Measurements from ENCODE around the gene CKLF.
"Not testable (repeated sequence)": the region's sequence is repeated elsewhere in the genome, so short reads cannot be mapped to it uniquely, and the experiment has no call there.

The CKLF gene, protein sequence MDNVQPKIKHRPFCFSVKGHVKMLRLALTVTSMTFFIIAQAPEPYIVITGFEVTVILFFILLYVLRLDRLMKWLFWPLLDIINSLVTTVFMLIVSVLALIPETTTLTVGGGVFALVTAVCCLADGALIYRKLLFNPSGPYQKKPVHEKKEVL

DNA sequence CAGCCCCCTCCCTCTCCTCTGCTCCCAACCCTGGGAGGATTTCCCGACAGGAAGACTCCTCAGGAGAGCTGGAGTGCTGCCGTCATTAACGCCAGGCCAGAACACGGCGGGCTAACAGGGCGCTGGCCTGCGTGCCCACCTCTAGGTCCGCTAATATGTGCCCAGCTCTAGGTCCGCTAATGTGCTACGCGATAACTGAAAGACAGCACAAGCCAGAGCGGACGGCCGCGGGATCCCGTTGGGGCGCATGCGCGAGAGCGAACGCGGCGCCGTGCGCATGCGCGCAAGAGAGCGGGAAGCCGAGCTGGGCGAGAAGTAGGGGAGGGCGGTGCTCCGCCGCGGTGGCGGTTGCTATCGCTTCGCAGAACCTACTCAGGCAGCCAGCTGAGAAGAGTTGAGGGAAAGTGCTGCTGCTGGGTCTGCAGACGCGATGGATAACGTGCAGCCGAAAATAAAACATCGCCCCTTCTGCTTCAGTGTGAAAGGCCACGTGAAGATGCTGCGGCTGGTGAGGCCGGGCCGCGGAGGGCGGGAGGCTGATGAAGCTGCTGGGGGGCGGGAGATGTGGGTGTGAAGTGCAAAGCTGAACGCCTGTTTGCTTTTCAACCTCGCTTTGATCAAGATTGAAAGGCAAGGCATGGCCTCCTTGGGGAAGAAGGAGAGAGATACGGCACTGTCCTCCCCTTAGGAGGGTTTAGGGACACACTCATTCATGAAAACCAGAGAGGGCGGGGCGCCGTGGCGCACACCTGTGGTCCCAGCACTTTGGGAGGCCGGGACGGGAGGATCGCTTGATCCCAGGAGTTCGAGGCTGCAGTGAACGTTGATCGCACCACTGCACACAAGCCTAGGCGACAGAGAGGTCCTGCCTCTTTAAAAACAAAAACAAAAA, at the start of gene CKLF:
CKLF (plus strand) TSS at position 291 of the 892 bp plus-strand sequence; CDS start at position 431, 140 bp downstream.
- DNase-seq (ENCODE audit: low read depth in 1 of 2, low spot score in 1 of 2): peak; percentile 79 to 90

DNA sequence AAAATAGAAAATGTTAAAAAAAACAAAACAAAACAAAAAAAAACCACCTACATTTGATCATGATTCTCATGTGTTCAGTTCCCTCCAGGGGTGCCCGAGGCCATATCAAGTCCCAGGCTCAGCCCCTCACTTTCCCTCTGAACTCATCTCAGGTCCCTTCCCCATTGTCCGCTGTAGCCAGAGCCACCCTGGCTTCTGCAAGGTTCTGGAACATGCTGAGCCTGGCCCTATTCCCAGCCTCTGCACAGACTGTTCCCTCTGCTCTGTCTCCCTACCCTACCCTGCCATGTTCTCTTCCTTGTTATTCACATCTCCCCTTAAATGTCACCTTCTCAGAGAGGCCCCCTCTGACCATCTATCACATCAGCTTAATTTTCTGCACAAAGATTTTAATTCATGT, 49.3 kb upstream of the CKLF start:
- DNase-seq (ENCODE audit: low read depth in 1 of 2, low spot score in 1 of 2): no peak

DNA sequence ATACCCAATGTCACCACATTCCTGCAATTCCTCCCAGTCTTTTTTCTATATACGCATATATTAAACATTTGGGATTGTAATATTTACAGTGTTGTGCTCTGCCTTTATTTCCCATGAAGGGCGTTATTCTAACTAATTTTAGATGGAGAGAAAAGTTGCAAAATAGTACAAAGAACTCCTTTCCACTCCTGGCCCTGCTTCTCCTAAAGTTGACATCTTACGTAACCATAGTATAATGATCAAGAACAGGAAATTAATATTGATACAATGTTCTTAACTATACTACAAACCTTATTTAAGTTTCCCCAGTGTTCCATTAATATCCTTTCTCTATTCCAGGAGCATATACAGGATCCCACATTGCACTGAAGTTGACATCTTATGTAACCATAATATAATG, 48.8 kb upstream of the CKLF start:
- DNase-seq (ENCODE audit: low read depth in 1 of 2, low spot score in 1 of 2): no peak

DNA sequence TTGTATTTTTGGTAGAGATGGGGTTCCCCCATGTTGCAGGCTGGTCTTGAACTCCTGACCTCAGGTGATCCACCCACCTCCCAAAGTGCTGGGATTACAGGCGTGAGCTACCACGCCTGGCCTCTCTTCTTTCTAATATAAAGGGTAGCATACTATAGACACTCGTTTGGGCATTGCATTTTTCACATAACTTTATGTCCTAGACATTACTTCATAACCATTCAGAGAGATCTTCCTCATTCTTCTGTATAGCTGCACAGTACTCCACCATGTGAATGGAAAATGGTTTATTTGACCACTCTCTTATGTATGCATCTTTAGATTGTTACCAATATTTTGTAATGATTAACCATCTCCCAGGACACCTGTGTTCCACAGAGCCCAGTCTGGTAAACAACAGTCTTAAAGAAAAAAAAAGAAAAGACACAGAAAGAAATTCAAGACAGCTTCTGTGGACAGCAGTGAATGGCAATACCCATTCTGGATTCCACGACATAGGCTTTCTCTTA, 44.6 kb upstream of the CKLF start:
- DNase-seq (ENCODE audit: low read depth in 1 of 2, low spot score in 1 of 2): no peak

DNA sequence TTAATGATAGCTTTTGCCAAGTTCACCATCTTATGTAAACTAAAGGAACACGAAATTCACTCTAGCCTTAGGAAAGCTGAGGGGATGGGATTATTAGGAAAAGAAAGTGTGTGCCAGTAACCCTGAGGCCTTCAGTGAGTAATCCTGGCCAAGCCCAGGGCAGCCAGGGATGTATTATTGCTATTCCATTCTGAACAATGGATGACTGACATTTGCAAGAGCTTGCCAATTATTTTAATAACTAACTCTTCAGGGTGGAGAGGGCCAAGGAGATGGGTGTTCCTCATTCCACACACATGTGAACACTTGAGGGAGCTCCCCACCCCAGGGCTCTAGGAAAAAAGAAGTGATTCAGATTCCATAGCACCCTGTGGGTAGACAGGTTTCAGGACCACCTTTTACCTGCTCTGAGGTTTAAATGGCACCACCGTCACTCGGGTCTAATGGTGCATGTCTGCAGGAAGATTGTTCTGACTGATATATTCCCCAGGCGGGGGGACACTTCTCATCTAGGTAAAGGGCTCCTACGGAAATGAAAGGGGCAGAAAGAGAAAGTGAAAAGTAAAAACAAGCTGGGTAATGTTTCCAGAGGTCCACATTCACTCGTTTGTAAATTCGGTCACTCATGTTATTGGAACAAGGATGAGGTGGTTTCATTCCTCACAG, 44.0 kb upstream of the CKLF start:
- DNase-seq (ENCODE audit: low read depth in 1 of 2, low spot score in 1 of 2): no peak

DNA sequence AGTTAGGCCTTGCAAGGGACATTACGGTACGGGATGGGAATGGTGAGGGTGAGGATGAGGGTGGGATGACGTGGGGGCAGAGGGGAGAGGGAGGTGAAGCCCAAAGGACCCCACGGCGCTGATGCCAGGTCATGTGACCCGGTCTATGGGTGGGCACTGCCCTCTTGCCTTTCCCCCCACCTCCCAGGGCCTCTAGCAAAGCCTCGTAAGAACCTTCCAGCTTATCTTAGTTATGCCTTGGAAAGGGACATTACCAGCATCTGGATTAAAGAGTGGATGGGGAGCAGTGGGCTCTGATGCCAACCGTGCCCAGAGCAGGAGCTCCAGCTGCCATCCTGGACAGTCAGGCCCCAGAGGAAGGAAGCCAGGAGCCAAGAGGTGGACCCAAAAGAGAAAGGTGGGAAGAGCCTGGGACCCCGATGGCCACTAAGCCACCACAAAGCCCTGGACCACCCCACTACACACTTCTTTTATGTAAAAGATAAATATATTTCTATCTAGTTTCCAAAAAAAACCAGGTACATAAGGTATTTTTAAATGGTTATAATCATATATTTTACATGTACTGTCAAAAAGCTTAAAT, 43.4 kb upstream of the CKLF start:
- DNase-seq (ENCODE audit: low read depth in 1 of 2, low spot score in 1 of 2): no peak

DNA sequence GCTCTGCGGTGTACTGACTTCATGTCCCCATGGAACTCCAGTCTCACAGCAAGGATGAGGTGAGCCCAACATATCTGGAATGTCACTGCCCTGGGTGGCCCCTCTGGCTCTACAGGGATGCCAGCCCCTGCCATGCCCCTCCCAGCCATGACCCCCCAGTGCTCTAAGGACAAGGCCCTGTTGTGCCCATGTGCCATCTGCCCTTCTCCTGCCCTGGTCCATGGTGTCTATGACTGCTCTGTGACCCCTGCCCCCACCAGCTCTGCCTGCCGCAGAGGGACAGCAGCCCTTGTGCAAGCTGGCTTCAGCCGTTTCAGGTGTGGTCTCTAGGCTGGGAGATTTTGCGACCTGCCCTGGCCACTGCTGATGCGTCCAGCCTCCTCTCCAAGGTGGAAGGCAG, 42.8 kb upstream of the CKLF start:
- no peak for DNase-seq (ENCODE audit: low read depth in 1 of 2, low spot score in 1 of 2)

DNA sequence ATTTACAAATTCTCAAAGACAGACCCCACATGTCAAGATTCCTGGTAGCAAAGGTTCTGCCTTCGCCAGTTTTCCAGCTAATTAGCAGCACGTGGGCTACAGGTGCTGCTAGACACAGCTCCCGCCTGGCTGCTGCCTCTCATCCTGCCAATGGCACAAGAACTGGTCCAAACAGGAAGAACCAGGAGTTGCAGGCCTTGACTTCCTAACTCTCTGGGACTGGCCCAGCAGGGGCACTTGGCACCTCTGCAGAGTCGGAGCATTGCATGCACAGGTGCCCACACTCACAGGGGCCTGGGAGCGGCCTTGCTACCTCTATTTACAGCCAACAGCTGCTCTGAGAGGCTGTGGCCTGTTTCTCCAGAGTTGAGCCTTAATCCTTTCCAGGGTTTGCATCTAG, 42.1 kb upstream of the CKLF start:
- DNase-seq (ENCODE audit: low read depth in 1 of 2, low spot score in 1 of 2): no peak

DNA sequence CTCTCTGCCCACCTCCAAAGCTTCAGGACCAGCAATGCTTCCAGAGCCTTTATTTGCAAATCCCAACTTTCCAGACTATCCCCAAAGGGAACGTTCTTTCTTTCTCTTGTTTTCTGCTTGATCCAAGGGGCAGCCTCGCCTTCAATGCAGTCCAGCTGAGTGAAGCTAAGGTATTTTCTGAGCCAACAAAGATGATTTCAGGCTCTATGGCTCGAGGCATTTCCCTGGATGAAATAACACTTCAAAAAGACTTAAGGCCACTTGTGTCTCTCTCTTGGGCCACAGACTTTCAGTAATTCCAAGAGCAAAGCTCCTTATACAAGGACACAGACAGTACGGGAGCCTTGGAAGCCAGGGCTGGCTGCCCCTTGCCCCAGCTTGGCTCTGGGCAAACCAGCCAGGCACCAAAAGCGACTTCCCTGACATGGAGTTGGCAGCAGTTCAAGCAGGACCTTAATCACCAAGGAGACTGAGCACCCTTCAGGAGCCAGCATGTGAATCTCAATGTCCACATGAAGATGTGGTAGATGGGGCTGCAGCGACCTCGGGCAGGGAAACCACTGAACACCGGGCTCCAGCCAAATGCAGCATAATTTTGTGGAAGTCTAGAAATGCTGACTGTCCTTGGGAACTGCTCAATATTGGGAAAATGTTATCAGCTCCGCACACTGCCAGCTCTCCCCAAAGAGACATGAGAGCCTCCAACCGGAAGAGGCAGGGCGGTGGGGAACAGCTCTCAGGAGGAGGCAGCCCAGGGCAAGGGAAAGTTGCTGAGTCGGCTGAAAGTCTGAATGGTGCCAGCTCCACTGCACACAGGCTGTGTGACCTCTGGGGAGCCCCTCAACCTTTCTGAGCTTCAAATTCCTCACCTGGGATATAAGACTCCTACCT, 41.4 kb upstream of the CKLF start:
- DNase-seq (ENCODE audit: low read depth in 1 of 2, low spot score in 1 of 2): no peak

DNA sequence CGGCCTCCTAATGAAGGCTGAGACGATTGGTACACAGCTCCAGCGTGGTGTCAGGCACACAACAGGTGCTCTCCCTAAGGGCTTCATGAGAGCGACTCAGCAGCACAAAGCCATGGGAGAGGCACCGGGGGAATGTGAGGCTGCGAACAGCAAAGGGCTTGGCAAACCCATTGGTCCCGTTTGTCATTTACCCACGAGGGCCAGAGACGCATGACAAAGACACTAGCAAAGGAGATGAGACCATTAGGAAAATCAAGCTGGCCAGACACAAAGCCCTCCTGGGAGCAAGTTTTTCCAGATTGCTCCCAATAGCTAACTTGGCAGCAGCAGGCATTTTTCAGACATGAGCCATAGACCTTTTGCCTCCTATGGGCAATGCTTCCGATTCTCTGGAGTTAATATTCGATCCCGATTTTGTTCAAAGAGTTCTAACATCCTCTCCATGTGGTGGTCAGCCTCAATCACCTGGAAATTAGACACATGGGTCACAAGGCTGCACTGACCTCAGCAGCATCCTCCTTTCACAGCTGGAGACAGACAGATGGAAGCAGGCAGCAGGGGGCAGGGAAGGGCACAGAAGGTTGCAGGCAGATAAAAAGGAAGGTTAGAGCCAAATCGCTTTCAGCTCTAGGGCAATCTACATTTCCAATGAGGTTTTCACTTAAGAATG, 40.6 kb upstream of the CKLF start:
- DNase-seq (ENCODE audit: low read depth in 1 of 2, low spot score in 1 of 2): no peak

DNA sequence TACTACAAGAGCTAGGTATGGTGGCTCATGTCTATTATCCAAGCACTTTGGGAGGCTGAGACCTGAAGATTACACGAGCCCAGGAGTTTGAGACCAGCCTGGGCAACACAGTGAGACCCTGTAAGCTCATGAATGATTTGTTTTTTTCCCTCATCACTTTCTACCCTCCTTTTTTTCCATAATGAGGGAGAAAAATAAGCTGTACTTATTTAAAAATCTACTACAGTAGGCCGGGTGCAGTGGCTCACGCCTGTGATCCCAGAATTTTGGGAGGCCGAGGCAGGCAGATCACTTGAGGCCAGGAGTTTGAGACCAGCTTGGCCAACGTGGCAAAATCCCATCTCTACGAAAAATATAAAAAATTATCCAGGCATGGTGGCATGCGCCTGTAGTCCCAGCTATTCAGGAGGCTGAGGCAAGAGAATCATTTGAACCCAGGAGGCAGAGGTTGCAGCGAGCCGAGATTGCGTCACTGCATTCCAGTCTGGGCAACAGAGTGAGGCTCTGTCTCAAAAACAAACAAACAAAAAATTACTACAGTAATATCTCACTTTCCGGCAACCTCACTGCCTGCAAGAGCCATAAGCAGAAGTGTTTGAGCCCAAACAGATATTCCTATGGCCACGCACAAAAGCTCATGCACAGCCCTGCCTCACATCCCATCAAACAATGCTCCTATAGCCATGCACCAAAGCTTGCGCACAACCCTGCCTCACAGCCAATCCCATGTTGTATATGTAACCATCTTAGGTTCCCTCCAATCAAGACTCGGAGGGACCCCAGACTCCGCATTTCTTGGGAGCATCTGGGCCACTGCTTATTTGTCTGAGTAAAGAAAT, 39.9 kb upstream of the CKLF start:
- no peak for DNase-seq (ENCODE audit: low read depth in 1 of 2, low spot score in 1 of 2)

DNA sequence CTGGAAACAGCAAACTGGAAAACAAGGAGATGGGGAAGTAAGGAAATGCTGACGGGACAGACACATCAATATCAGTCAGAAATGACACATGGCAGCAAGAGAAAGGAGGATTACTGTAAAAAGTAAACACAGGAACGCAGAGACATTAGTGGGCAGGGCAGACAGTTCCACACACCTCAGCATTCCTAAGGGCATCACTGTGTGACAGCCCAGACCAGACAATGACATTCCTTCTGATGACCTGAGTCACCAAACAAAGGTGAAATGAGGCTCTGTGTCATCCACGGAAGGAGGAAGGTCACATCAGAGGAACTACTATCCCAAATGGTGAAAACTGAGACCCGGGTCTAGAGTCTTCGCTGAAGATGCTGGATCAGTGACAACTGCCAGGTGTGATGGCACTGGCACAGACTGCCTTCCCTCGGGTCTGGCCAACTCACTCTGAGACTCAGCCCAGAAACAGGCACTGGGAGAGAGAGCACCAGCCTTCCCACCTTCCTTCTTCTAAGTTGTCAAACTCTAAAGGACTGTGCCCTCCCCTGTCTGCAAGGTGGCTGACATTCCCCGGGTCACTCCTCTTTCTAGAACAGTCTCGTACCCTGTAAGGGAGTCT, 39.2 kb upstream of the CKLF start:
- no peak for DNase-seq (ENCODE audit: low read depth in 1 of 2, low spot score in 1 of 2)

DNA sequence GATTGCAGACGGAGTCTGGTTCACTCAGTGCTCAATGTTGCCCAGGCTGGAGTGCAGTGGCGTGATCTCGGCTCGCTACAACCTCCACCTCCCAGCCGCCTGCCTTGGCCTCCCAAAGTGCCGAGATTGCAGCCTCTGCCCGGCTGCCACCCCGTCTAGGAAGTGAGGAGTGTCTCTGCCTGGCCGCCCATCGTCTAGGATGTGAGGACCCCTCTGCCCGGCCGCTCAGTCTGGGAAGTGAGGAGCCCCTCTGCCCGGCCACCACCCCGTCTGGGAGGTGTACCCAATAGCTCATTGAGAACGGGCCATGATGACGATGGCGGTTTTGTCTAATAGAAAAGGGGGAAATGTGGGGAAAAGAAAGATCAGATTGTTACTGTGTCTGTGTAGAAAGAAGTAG, 38.0 kb upstream of the CKLF start:
- DNase-seq (ENCODE audit: low read depth in 1 of 2, low spot score in 1 of 2): not testable (repeated sequence)

DNA sequence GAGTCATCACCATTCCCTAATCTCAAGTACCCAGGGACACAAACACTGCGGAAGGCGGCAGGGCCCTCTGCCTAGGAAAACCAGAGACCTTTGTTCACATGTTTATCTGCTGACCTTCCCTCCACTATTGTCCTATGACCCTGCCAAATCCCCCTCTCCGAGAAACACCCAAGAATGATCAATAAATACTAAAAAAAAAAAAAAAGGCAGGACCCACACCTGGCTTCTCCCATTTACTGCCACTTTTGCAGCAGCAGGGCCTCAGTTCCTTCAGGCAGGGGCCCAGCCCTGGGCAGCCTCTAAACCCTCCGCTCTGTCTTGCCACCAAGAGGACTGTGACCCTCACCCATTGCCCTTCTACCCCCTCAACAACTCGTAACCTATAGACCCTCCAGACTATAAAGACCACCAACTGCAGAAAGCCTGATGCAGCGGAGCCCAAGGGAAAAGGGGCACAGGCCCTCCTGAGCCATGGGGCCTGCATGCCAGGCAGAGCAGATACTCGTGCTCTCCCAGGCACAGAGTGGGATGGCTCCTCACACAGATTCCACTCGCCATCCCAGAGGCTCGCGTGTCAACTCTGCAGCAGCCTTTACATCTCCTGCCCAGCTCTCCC, 37.3 kb upstream of the CKLF start:
- DNase-seq (ENCODE audit: low read depth in 1 of 2, low spot score in 1 of 2): not testable (repeated sequence)

DNA sequence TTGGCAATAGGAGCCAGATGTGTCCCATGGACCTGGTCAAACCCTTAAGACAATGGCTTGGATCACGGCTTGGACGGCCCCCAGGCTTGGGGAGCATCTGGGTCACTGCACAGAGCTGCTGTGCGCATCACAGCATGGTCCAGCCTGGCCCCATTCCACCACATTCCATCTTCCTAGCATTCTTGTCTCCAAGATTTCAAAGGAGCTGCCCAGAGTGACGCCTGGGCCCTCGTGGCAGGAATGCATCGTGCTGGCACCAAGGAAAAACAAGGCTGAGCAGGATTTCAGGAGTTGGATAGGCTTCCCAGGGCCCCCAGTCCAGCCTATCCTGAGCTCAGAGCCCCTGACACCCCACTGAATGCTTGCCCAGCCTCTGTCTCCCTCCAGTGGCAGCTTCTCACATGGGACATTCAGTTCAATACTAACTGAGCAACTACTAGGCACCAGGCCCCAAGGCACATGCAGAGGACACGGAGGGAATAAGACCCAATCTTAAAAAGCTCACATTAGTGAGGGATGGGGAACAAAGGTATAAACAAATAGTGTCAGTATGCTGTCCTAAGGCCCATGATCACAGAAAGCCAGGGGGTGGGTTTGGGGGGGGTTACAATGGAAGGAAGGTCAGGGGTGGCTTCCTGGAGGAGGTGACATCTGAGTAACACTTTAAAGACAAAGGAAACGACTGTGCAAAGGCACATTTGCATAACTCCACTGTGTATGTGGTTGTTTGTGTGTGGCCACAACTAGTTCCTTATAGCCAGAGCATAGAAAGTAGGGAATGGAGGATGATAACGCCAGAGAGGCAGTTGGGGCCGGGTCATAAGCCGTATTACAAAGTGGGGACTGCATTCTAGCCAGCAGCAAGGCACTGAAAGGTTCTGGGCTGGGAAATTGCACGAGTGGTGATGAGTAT, 36.5 kb upstream of the CKLF start:
- DNase-seq (ENCODE audit: low read depth in 1 of 2, low spot score in 1 of 2): no peak

DNA sequence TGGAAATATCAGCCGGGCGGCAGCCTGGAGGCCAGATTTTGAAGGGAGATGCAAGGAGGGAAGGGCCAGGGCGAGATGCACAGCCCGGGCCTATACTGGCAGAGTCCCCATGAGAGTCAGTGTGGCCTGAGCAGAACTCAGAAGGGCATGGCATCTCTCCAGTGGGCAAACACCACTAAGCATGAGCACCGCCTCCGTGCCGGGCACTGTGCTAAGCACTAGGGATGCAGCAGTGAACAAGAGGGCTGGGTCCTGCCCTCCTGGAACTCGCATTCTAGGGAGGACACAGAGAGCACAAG, 35.9 kb upstream of the CKLF start:
- no peak for DNase-seq (ENCODE audit: low read depth in 1 of 2, low spot score in 1 of 2)

DNA sequence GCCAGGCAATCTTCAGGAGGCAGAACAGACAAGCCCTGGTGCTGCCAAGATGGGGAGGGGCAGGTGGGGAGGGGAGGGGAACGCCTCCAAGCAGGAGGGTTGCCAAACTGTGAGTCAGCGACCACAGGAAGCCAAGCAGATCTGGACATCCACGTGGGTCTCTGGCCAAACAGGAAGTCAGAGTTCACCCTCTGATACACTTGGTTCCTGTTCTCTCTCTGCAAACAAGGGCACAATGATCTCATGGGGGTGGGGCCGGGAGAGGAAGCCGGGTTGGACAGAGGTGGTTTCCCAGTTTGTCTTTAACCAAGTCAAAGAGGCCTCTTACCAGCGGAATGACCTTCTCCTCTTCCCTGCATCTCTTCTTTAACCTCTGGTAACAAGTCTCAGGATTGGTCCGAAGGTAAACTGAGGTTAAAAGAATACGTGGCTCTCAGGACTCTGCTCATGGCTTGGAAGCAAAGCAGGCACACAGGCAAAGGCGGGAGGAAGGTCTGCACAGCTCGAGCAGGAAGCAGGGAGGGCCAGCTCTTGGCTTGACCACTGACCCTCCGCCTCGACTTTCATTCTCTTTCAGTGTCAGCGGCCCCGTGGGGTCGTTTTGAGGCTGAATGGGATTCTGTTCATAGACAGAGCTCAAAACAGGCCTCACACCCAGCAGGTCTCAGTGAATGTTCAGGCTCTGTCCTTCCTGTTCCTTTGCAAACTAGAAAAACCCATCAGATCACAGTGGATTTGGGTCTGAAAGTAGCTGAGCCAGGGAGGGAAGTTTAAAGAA, 35.4 kb upstream of the CKLF start:
- peak; percentile 55 to 58 for DNase-seq (ENCODE audit: low read depth in 1 of 2, low spot score in 1 of 2)
